Islet of Langerhans (tissue), 1 donor: Measurements from ENCODE around the gene TMEM220.
"Not testable (repeated sequence)": the region's sequence is repeated elsewhere in the genome, so short reads cannot be mapped to it uniquely, and the experiment has no call there.

Source experiments
- FAIRE-seq: peaks from one replicate; lab custom pipeline; 2011; peaks lifted over from hg19 to GRCh38; lab: Jason Lieb, UNC

Gene TMEM220

GRCh38 chr17:10727192-10727591 is 2.6 kb downstream of the TMEM220 start:
- FAIRE-seq = no peak

- FAIRE-seq = no peak
Measured at GRCh38 chr17:10726196-10726595, 3.6 kb downstream of the TMEM220 start.

- no peak for FAIRE-seq
Measured at GRCh38 chr17:10725262-10725661, 4.6 kb downstream of the TMEM220 start.

GRCh38 chr17:10724546-10725195 is 5.2 kb downstream of the TMEM220 start:
- no peak for FAIRE-seq

GRCh38 chr17:10718547-10718946 is 11.3 kb downstream of the TMEM220 start:
- no peak for FAIRE-seq

GRCh38 chr17:10716218-10716617 is 13.6 kb downstream of the TMEM220 start:
- FAIRE-seq = no peak

- FAIRE-seq = no peak
Measured at GRCh38 chr17:10713318-10713717, 16.5 kb downstream of the TMEM220 start.

GRCh38 chr17:10705727-10706126 is 24.1 kb downstream of the TMEM220 start:
- no peak for FAIRE-seq

GRCh38 chr17:10702574-10702973 is 27.2 kb downstream of the TMEM220 start:
- FAIRE-seq = no peak

GRCh38 chr17:10699856-10700255 is 30.0 kb downstream of the TMEM220 start:
- no peak for FAIRE-seq

- no peak for FAIRE-seq
Measured at GRCh38 chr17:10698096-10698818, 31.6 kb downstream of the TMEM220 start.

- peak; percentile 92 for FAIRE-seq
Measured at GRCh38 chr17:10697092-10698081, 32.4 kb downstream of the TMEM220 start, which contains the start of the genes ADPRM and SCO1. Gene ADPRM, plus strand, starts transcription at chr17:10697594. Its CDS starts 7,333 bp downstream, at chr17:10704927. Gene SCO1, minus strand, starts transcription at chr17:10697533. Its CDS starts 26 bp downstream, at chr17:10697507.

GRCh38 chr17:10695875-10696407 is 33.9 kb downstream of the TMEM220 start:
- not testable (repeated sequence) for FAIRE-seq

- FAIRE-seq = no peak
Measured at GRCh38 chr17:10687499-10687898, 42.3 kb downstream of the TMEM220 start.

- FAIRE-seq = no peak
Measured at GRCh38 chr17:10683853-10684252, 46.0 kb downstream of the TMEM220 start.

GRCh38 chr17:10681866-10682446 is 47.9 kb downstream of the TMEM220 start:
- no peak for FAIRE-seq

- no peak for FAIRE-seq
Measured at GRCh38 chr17:10674704-10675103, 55.1 kb downstream of the TMEM220 start.

GRCh38 chr17:10673312-10673711 is 56.5 kb downstream of the TMEM220 start:
- FAIRE-seq = no peak

GRCh38 chr17:10668775-10669174 is 61.0 kb downstream of the TMEM220 start:
- no peak for FAIRE-seq

- FAIRE-seq = no peak
Measured at GRCh38 chr17:10666906-10667305, 62.9 kb downstream of the TMEM220 start.

- FAIRE-seq = no peak
Measured at GRCh38 chr17:10664571-10664970, 65.3 kb downstream of the TMEM220 start.
